RCC 7860 (cell line): ENCODE measurements around the gene CTNNBIP1.
"Not testable (repeated sequence)": the region's sequence is repeated elsewhere in the genome, so short reads cannot be mapped to it uniquely, and the experiment has no call there.

Experiments
- DNase-seq: peaks from one replicate; pipeline ENCODE4 v3.0.0-alpha.2; 2015; ENCODE audit warnings: low spot score
- FAIRE-seq: peaks from 2 replicates; lab custom pipeline; 2012; peaks lifted over from hg19 to GRCh38; lab: Jason Lieb, UNC

The CTNNBIP1 gene

GRCh38 chr1:9811239-9811966, 98.7 kb downstream of the CTNNBIP1 start:
- DNase-seq (no peak), FAIRE-seq (no peak)

DNA sequence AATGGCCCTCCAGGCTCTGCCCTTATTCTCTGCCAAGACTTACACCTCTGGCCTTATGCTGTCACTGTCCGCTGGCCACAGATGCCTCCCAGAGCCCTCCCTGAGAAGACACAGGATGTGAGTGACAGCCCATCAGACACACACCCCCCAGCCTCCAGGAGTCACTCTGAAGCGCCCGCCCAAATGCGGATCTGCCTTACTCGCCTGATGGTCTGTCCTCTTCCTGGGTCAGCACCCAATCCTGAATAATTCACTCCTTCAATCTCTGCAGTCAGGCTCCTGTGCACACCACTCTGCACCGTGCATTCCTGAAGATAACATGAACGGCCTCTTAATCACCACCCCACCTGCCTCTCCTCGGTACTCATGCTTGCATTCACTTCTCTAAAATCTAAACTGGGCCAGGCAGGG, 101.0 kb downstream of the CTNNBIP1 start:
- FAIRE-seq, result no peak

GRCh38 chr1:9808459-9808858, 101.6 kb downstream of the CTNNBIP1 start:
- DNase-seq (no peak), FAIRE-seq (no peak)

More for the DNA sequence above, 101.0 kb downstream of the CTNNBIP1 start:
- peak; percentile 50 for DNase-seq

DNA sequence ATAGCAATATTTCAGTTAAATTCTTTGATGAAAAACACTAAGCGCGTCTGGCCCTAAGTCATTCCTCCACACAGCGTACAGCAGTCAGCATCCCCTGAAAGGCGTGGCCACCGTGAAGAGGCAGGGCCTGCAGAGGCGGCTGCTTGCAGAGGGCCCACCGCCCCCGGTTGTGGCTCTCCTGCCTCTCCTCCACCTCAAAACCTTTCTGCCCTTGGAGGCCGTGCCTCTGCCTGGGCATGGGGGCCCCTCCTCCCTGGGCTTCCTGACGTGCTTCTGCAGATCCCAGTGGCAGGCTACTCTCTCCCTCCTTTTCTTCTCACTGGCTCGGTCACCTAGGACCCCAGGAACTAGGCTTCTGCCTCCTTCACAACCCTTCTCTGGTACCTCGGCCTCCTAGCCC, 102.5 kb downstream of the CTNNBIP1 start:
- FAIRE-seq (no peak), DNase-seq (no peak)

DNA sequence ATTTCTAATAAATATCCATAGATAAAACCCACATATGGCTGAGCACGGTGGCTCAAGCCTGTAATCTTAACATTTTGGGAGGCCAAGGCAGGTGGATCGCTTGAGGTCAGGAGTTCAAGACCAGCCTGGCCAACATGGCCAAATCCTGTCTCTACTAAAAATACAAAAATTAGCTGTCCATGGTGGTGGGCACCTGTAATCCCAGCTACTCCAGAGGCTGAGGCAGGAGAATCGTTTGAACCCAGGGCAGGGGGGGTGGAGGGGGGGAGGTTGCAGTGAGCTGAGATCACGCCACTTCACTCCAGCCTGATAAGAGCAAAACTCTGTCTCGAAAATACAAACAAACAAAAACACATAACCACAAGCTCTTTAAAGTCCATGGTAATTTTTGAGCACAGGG, 104.1 kb downstream of the CTNNBIP1 start:
- not testable (repeated sequence) for FAIRE-seq, DNase-seq

- no peak for FAIRE-seq
- no peak for DNase-seq
Observed at GRCh38 chr1:9805006-9805508, 105.0 kb downstream of the CTNNBIP1 start.

- FAIRE-seq, DNase-seq: not testable (repeated sequence)
Observed at GRCh38 chr1:9803003-9803918, 106.8 kb downstream of the CTNNBIP1 start.

DNA sequence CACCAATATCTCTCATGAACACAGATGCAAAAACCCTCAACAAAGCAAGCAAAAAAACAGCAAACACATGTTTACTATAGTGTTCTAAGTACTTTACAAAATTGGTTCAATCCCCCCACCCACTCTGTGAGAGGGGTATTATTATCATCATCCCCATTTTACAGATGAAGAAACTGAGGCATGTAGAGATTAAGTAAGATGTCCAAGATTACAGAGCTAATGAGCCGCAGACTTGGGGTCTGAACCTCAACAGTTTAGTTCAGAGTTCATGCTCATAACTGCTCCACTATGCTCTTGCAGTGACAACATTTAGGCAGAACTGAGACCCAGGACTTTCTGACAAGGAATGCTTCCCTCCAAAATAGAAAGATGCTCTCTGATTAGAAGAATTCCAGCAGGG, 108.2 kb downstream of the CTNNBIP1 start:
- FAIRE-seq (no peak), DNase-seq (no peak)
